GM19324 (cell line): ENCODE results near the gene MAEL.
"Not testable (repeated sequence)": the region's sequence is repeated elsewhere in the genome, so short reads cannot be mapped to it uniquely, and the experiment has no call there.

ENCODE experiments used
- ATAC-seq: cut with Tn5 transposase; IDR thresholded peaks from one replicate; pipeline ENCODE4 v1.9.1; 2021; ENCODE audit warnings: mild to moderate bottlenecking, moderate library complexity; ENCODE audit not compliant: unreplicated experiment, low FRiP score

The MAEL gene

GRCh38 chr1:166975361-166976129, 13.5 kb upstream of the MAEL start, which contains the start of gene ILDR2:
Gene ILDR2 (minus strand): TSS chr1:166975540. CDS start chr1:166975268, 272 bp downstream.
- peak; percentile 73 for ATAC-seq

- no peak for ATAC-seq
Measured at GRCh38 chr1:166977951-166978350, 11.1 kb upstream of the MAEL start.

- no peak for ATAC-seq
Measured at GRCh38 chr1:166978821-166979220, 10.3 kb upstream of the MAEL start.

GRCh38 chr1:166980383-166980782, 8.7 kb upstream of the MAEL start:
- ATAC-seq: no peak

GRCh38 chr1:166980818-166981217, 8.3 kb upstream of the MAEL start:
- no peak for ATAC-seq

- ATAC-seq: no peak
Measured at GRCh38 chr1:166981589-166981988, 7.5 kb upstream of the MAEL start.

GRCh38 chr1:166999075-166999474, 10.0 kb downstream of the MAEL start:
- ATAC-seq: no peak

- ATAC-seq: no peak
Measured at GRCh38 chr1:166999500-167000055, 10.5 kb downstream of the MAEL start.

- ATAC-seq: no peak
Measured at GRCh38 chr1:167000546-167000945, 11.5 kb downstream of the MAEL start.

GRCh38 chr1:167002354-167002753, 13.3 kb downstream of the MAEL start:
- ATAC-seq: no peak

- ATAC-seq: no peak
Measured at GRCh38 chr1:167003711-167004110, 14.6 kb downstream of the MAEL start.

- ATAC-seq: no peak
Measured at GRCh38 chr1:167011560-167012191, 22.6 kb downstream of the MAEL start.

- ATAC-seq: no peak
Measured at GRCh38 chr1:167012570-167012969, 23.5 kb downstream of the MAEL start.

GRCh38 chr1:167013108-167013929, 24.2 kb downstream of the MAEL start:
- no peak for ATAC-seq

- no peak for ATAC-seq
Measured at GRCh38 chr1:167016100-167016750, 27.1 kb downstream of the MAEL start.

- no peak for ATAC-seq
Measured at GRCh38 chr1:167022384-167022783, 33.3 kb downstream of the MAEL start.

- not testable (repeated sequence) for ATAC-seq
Measured at GRCh38 chr1:167029553-167029952, 40.5 kb downstream of the MAEL start.

- ATAC-seq: no peak
Measured at GRCh38 chr1:167033646-167034045, 44.6 kb downstream of the MAEL start.

GRCh38 chr1:167043752-167044488, 54.8 kb downstream of the MAEL start:
- peak; percentile 73 for ATAC-seq

GRCh38 chr1:167051907-167052306, 62.8 kb downstream of the MAEL start:
- no peak for ATAC-seq
